HG03097 (cell line): ENCODE results near the gene CFAP43.
"Not testable (repeated sequence)": the region's sequence is repeated elsewhere in the genome, so short reads cannot be mapped to it uniquely, and the experiment has no call there.

Experiments used
- ATAC-seq: cut with Tn5 transposase; IDR thresholded peaks from one replicate; pipeline ENCODE4 v1.9.1; 2021; ENCODE audit not compliant: unreplicated experiment, low FRiP score

Gene CFAP43

GRCh38 chr10:104256335-104256961 lies 24.3 kb upstream of the CFAP43 start:
- no peak for ATAC-seq

GRCh38 chr10:104255311-104255981 lies 23.3 kb upstream of the CFAP43 start:
- ATAC-seq = peak; percentile 33

GRCh38 chr10:104254493-104255310 lies 22.5 kb upstream of the CFAP43 start, which contains the start of gene GSTO1:
TSS of gene GSTO1 (plus strand) at chr10:104254892. CDS start at chr10:104254929, 37 bp downstream.
- peak; percentile 70 for ATAC-seq

- ATAC-seq = no peak
These were observed 21.6 kb upstream of the CFAP43 start for GRCh38 chr10:104253606-104254410.

GRCh38 chr10:104253106-104253505 lies 20.9 kb upstream of the CFAP43 start:
- no peak for ATAC-seq

- ATAC-seq = no peak
These were observed 20.2 kb upstream of the CFAP43 start for GRCh38 chr10:104252368-104252767.

- ATAC-seq = no peak
These were observed 19.3 kb upstream of the CFAP43 start for GRCh38 chr10:104251443-104251842.

GRCh38 chr10:104250371-104250770 lies 18.2 kb upstream of the CFAP43 start:
- ATAC-seq = no peak

- not testable (repeated sequence) for ATAC-seq
These were observed 16.8 kb upstream of the CFAP43 start for GRCh38 chr10:104248931-104249330.

GRCh38 chr10:104247513-104248146 lies 15.5 kb upstream of the CFAP43 start:
- no peak for ATAC-seq

- ATAC-seq = no peak
These were observed 14.8 kb upstream of the CFAP43 start for GRCh38 chr10:104246976-104247375.

GRCh38 chr10:104245066-104245632 lies 13.0 kb upstream of the CFAP43 start:
- ATAC-seq = no peak

- no peak for ATAC-seq
These were observed 11.3 kb upstream of the CFAP43 start for GRCh38 chr10:104243512-104243911.

- ATAC-seq = not testable (repeated sequence)
These were observed 10.8 kb upstream of the CFAP43 start for GRCh38 chr10:104243009-104243408.

- no peak for ATAC-seq
These were observed 10.4 kb upstream of the CFAP43 start for GRCh38 chr10:104242545-104242944.

GRCh38 chr10:104240078-104240477 lies 7.9 kb upstream of the CFAP43 start:
- ATAC-seq = no peak

- ATAC-seq = no peak
These were observed 3.6 kb upstream of the CFAP43 start for GRCh38 chr10:104235801-104236200.

GRCh38 chr10:104234934-104235333 lies 2.8 kb upstream of the CFAP43 start:
- ATAC-seq = no peak

- no peak for ATAC-seq
These were observed 1.7 kb upstream of the CFAP43 start for GRCh38 chr10:104233817-104234216.

- ATAC-seq = peak; percentile 10
These were observed 494 bp upstream of the CFAP43 start for GRCh38 chr10:104232613-104233102.
